ENCODE data around the gene ITGA3. TPM values are rescaled to one million over a fixed set of nuclear protein-coding genes. Genes with fewer than 3 reads are reported as not detected.

The ITGA3 gene
- total and polyA plus RNA-seq, 2 of the 13 experiments (the other 11 are each of a cell fraction or from before 2014, with no cell fraction given), result 0.48 to 0.69 TPM

GRCh38 chr17:50133028-50133768 is 77.3 kb downstream of the ITGA3 start (continued):
- peak; percentile 32; the same call in 1 of the 2 replicates for TF ChIP-seq FOXP4 (CRISPR knock-in tag; IDR thresholded peaks at IDR 0.05)
- peak; percentile 31 for TF ChIP-seq ZEB1 (IDR thresholded peaks at IDR 0.05; ENCODE audit: insufficient replicate concordance, low read depth)
- TF ChIP-seq KDM2A (CRISPR knock-in tag; IDR thresholded peaks at IDR 0.05; ENCODE audit: borderline replicate concordance, low read depth), result peak; percentile 69
- TF ChIP-seq MTA1 (CRISPR knock-in tag; IDR thresholded peaks at IDR 0.05; ENCODE audit: borderline replicate concordance), result peak; percentile 57; the same call in 1 of the 2 replicates
- TF ChIP-seq SOX13 (IDR thresholded peaks at IDR 0.05), result no peak
- peak in 1 of 2 experiments; percentile 29; a peak in 1 of 4 replicates for TF ChIP-seq SOX13 (CRISPR knock-in tag; conservative IDR thresholded peaks at IDR 0.05 in 1 of 2, IDR thresholded peaks at IDR 0.05 in 1 of 2)
- TF ChIP-seq RARA (CRISPR knock-in tag; IDR thresholded peaks at IDR 0.05), result peak; percentile 22; the same call in 1 of the 2 replicates
- TF ChIP-seq PHF5A (CRISPR knock-in tag; IDR thresholded peaks at IDR 0.05; ENCODE audit: low read depth, unreplicated experiment), result peak; percentile 30
- TF ChIP-seq ZNF460 (CRISPR knock-in tag; IDR thresholded peaks at IDR 0.05; ENCODE audit: borderline replicate concordance), result no peak
- TF ChIP-seq THRA (CRISPR knock-in tag; IDR thresholded peaks at IDR 0.05; ENCODE audit: borderline replicate concordance), result peak; percentile 95
- no peak for TF ChIP-seq CSRNP1 (CRISPR knock-in tag; IDR thresholded peaks at IDR 0.05)
- TF ChIP-seq TBX3 (IDR thresholded peaks at IDR 0.05; ENCODE audit: borderline replicate concordance), result peak; percentile 64; the same call in 1 of the 2 replicates
- peak; percentile 26 for TF ChIP-seq RBM22 (optimal IDR thresholded peaks at IDR 0.05; ENCODE audit: low read length)
- TF ChIP-seq DRAP1 (CRISPR knock-in tag; IDR thresholded peaks at IDR 0.05), result 0 out of 2 replicates have a peak, but pooled peaks have one; percentile 28
- TF ChIP-seq SRSF9 (IDR thresholded peaks at IDR 0.05; ENCODE audit: borderline replicate concordance, insufficient read depth, low read depth, low read length, poor library complexity, severe bottlenecking), result no peak
- TF ChIP-seq NFE2L1 (CRISPR knock-in tag; IDR thresholded peaks at IDR 0.05; ENCODE audit: borderline replicate concordance), result peak; percentile 64; the same call in 1 of the 2 replicates
- peak; percentile 59 for TF ChIP-seq ZNF143 (CRISPR knock-in tag; IDR thresholded peaks at IDR 0.05)
- TF ChIP-seq HDAC2 (CRISPR knock-in tag; IDR thresholded peaks at IDR 0.05), result peak; percentile 77
- TF ChIP-seq REXO4 (CRISPR knock-in tag; IDR thresholded peaks at IDR 0.05; ENCODE audit: borderline replicate concordance), result no peak
